SJCRH30 (cell line): Measurements from ENCODE around the gene ODF4. TPM values are rescaled to one million over a fixed set of nuclear protein-coding genes. Genes with fewer than 3 reads are reported as not detected.
"Not testable (repeated sequence)": the region's sequence is repeated elsewhere in the genome, so short reads cannot be mapped to it uniquely, and the experiment has no call there.

ENCODE experiments used
- DNase-seq, 2 experiments: peaks; one replicate each; pipeline ENCODE4 v3.0.0-alpha.2; 2015 to 2020
- H3K27ac ChIP-seq: fragments of 250-450 bp; sonication (Bioruptor Pico); 2 replicates; pipeline ENCODE4 v1.5.1; 2020; ENCODE audit warnings: mild to moderate bottlenecking, moderate library complexity
- H3K27me3 ChIP-seq: fragments of 250-450 bp; sonication (Bioruptor Pico); 2 replicates; pipeline ENCODE4 v1.5.1; 2020; ENCODE audit warnings: mild to moderate bottlenecking, moderate library complexity
- H3K36me3 ChIP-seq: fragments of 250-450 bp; sonication (Bioruptor Pico); 2 replicates; pipeline ENCODE4 v1.5.1; 2020; ENCODE audit warnings: mild to moderate bottlenecking, moderate library complexity
- H3K4me1 ChIP-seq: fragments of 250-450 bp; sonication (Bioruptor Pico); 2 replicates; pipeline ENCODE4 v1.5.1; 2020; ENCODE audit warnings: mild to moderate bottlenecking, moderate library complexity
- H3K4me3 ChIP-seq: fragments of 250-450 bp; sonication (Bioruptor Pico); 2 replicates; pipeline ENCODE4 v1.5.1; 2020; ENCODE audit warnings: mild to moderate bottlenecking, moderate library complexity
- H3K9me3 ChIP-seq: fragments of 250-450 bp; sonication (Bioruptor Pico); replicated peaks from 2 replicates; pipeline ENCODE4 v1.5.1; 2020; ENCODE audit warnings: mild to moderate bottlenecking, moderate library complexity
- total RNA-seq: library from RNA; depleted of rRNA; stranded (reverse); fragments of >200 nt; shearing (Covaris generic); gene quantifications from 2 replicates; pipeline ENCODE4 v1.2.3, GENCODE V29; 2014; rRNA removed

Gene ODF4
- total RNA-seq, 1 experiment from 2014 or later: not detected

- Histone ChIP-seq H3K9me3 (no peaks in the 10 kb centered on the region), H3K4me1 (peaks cover 4% of the 10 kb centered on the region), H3K27ac (no peak overlapping the region), H3K4me3 (no peak overlapping the region), H3K36me3 (no peaks in the 10 kb centered on the region), H3K27me3 (no peaks in the 10 kb centered on the region)
- no peak for DNase-seq
Measured at GRCh38 chr17:8387914-8388651, 48.4 kb downstream of the ODF4 start.

GRCh38 chr17:8391711-8392110 is 52.1 kb downstream of the ODF4 start:
- H3K27ac ChIP-seq: no peak overlapping the region
- peak; percentile 32 to 38 for DNase-seq
- no peaks in the 10 kb centered on the region for H3K9me3 ChIP-seq
- H3K27me3 ChIP-seq: no peaks in the 10 kb centered on the region
- H3K36me3 ChIP-seq: no peaks in the 10 kb centered on the region
- peaks cover 4% of the 10 kb centered on the region for H3K4me1 ChIP-seq
- no peak overlapping the region for H3K4me3 ChIP-seq

GRCh38 chr17:8392274-8392673 is 52.6 kb downstream of the ODF4 start:
- Histone ChIP-seq H3K4me1 (peaks cover 4% of the 10 kb centered on the region), H3K9me3 (no peaks in the 10 kb centered on the region), H3K27ac (no peak overlapping the region), H3K27me3 (no peaks in the 10 kb centered on the region), H3K36me3 (no peaks in the 10 kb centered on the region), H3K4me3 (no peak overlapping the region)
- no peak for DNase-seq

- no peak for DNase-seq
- no peak overlapping the region for H3K4me3 ChIP-seq
- H3K4me1 ChIP-seq: peaks cover 4% of the 10 kb centered on the region
- H3K27me3 ChIP-seq: no peaks in the 10 kb centered on the region
- no peaks in the 10 kb centered on the region for H3K9me3 ChIP-seq
- no peaks in the 10 kb centered on the region for H3K36me3 ChIP-seq
- no peak overlapping the region for H3K27ac ChIP-seq
Measured at GRCh38 chr17:8392674-8393469, 53.2 kb downstream of the ODF4 start.

GRCh38 chr17:8393470-8394231 is 54.0 kb downstream of the ODF4 start:
- no peak for DNase-seq
- Histone ChIP-seq H3K36me3 (no peaks in the 10 kb centered on the region), H3K4me3 (no peak overlapping the region), H3K27ac (no peak overlapping the region), H3K9me3 (no peaks in the 10 kb centered on the region), H3K4me1 (peaks cover 4% of the 10 kb centered on the region), H3K27me3 (no peaks in the 10 kb centered on the region)

- not testable (repeated sequence) for H3K27me3 ChIP-seq, H3K4me3 ChIP-seq, H3K9me3 ChIP-seq, H3K36me3 ChIP-seq, H3K4me1 ChIP-seq, H3K27ac ChIP-seq, DNase-seq
Measured at GRCh38 chr17:8394497-8394896, 54.9 kb downstream of the ODF4 start.

Other genes starting within 250 kb of the ODF4 start
- gene ALOXE3, start 221.3 kb upstream of the ODF4 start, total RNA-seq: not detected in 2 replicates
- gene HES7, start 215.7 kb upstream of the ODF4 start, total RNA-seq: 0.79 and 0.91 TPM in 2 replicates
- gene PER1, start 187.4 kb upstream of the ODF4 start, total RNA-seq: 9.3 and 13.5 TPM in 2 replicates
- 6.1 and 7.9 TPM in 2 replicates for gene VAMP2, start 176.9 kb upstream of the ODF4 start, total RNA-seq
- gene TMEM107, start 163.5 kb upstream of the ODF4 start, total RNA-seq: 13.0 and 19.8 TPM in 2 replicates
- gene BORCS6, start 149.7 kb upstream of the ODF4 start, total RNA-seq: 1.9 and 2.2 TPM in 2 replicates
- 108 and 113 TPM in 2 replicates for gene AURKB, start 129.3 kb upstream of the ODF4 start, total RNA-seq
- gene CTC1, start 91.8 kb upstream of the ODF4 start, total RNA-seq: 6.9 and 8.3 TPM in 2 replicates
- gene PFAS, start 90.6 kb upstream of the ODF4 start, total RNA-seq: 55.8 and 64.6 TPM in 2 replicates
- 17.9 and 19.2 TPM in 2 replicates for gene RANGRF, start 51.2 kb upstream of the ODF4 start, total RNA-seq
- gene SLC25A35, start 44.4 kb upstream of the ODF4 start, total RNA-seq: 1.0 and 1.6 TPM in 2 replicates
- 0.71 and 1.8 TPM in 2 replicates for gene ARHGEF15, start 29.6 kb upstream of the ODF4 start, total RNA-seq
- gene RPL26, start 43.4 kb downstream of the ODF4 start, total RNA-seq: 3,054 and 3,660 TPM in 2 replicates
- not detected in 2 replicates for gene RNF222, start 58.0 kb downstream of the ODF4 start, total RNA-seq
- 20.5 and 23.0 TPM in 2 replicates for gene NDEL1, start 96.0 kb downstream of the ODF4 start, total RNA-seq